ENCODE results near the gene RHO. TPM values are rescaled to one million over a fixed set of nuclear protein-coding genes. Genes with fewer than 3 reads are reported as not detected.

Gene RHO
- total RNA-seq, 1 experiment from 2014 or later = not detected

DNA sequence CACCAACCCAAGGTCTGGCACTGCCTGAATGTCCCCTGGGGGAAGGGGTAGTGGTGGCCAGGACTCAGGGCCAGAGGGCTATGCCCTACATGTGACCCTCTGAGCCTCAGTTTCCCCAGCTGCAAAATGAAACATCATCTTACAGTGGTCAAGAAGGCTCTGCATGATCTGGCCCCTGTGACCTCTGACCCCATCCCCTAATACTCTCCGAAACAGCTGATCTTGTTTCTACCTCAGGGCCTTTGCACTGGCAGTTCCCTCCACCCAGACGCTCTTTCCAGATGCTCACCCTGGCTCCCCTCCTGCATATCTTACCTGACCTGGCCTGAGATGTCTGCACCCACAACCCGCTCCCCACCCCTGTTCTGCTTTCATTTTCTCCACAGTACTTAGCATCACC, 56.2 kb downstream of the RHO start:
- in situ Hi-C loops (cut with HindIII; ENCODE audit: low pct_unique_long_range_greater_than_20kb, low sequenced_read_pairs) = no loop called here
- DNase-seq (ENCODE audit: low read depth) = no peak

Other genes starting within 250 kb of the RHO start
- 44.9 and 48.1 TPM in 2 replicates for gene HMCES, start 249.8 kb upstream of the RHO start, total RNA-seq (2014; rRNA removed; shearing (Covaris generic); ENCODE audit: low replicate concordance)
- gene EFCAB12, start 100.0 kb upstream of the RHO start, total RNA-seq (2014; rRNA removed; shearing (Covaris generic); ENCODE audit: low replicate concordance) = not detected in 2 replicates
- gene MBD4, start 88.7 kb upstream of the RHO start, total RNA-seq (2014; rRNA removed; shearing (Covaris generic); ENCODE audit: low replicate concordance) = 8.9 and 13.6 TPM in 2 replicates
- 23.4 and 24.8 TPM in 2 replicates for gene IFT122, start 88.4 kb upstream of the RHO start, total RNA-seq (2014; rRNA removed; shearing (Covaris generic); ENCODE audit: low replicate concordance)
- not detected in 2 replicates for gene H1-8, start 14.5 kb downstream of the RHO start, total RNA-seq (2014; rRNA removed; shearing (Covaris generic); ENCODE audit: low replicate concordance)
- 29.0 and 74.1 TPM in 2 replicates for gene PLXND1, start 78.0 kb downstream of the RHO start, total RNA-seq (2014; rRNA removed; shearing (Covaris generic); ENCODE audit: low replicate concordance)

Data from Caki2 (cell line).